ENCODE results near the gene HCST.

Gene HCST

DNA sequence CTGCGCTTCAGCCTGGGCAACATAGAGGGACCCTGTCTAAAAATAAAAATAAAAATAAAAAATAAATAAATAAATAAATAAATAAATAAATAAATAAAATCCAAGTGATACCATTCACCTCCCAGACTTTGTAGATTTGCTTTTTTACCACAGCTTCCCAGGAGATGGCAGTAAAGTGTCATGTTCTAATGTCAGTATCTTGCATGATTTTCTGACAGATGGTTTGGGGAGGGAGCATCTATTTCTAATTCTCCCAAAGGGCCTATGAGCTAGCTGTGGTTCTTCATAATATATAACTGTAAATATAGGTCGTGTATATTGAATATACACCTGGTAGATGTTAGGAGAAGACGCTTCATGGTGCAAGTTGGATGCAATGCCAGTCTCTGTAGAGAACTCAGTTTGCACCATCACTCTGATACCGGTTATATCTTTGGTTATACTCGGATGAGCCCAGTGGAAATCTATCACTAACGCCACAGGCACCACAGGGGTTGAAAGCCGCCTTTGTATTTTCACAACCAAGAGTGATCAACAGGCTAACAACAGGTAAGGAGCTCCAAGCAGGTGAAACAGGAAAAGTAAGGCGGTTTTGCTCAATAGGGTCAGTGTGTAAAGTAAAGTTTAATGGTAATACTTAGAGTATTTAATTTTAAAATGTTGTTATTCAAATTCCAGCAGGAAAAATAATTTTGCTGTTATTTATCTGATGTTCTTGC lies 20.1 kb upstream of the HCST start (continued):
- TF ChIP-seq ZNF521 (tag by site-specific recombination; IDR thresholded peaks at IDR 0.05): no peak
- TF ChIP-seq ZNF473 (tag by site-specific recombination; IDR thresholded peaks at IDR 0.05): no peak
- TF ChIP-seq ZNF621 (tag by site-specific recombination; IDR thresholded peaks at IDR 0.05): no peak
- TF ChIP-seq, protein P1, sequence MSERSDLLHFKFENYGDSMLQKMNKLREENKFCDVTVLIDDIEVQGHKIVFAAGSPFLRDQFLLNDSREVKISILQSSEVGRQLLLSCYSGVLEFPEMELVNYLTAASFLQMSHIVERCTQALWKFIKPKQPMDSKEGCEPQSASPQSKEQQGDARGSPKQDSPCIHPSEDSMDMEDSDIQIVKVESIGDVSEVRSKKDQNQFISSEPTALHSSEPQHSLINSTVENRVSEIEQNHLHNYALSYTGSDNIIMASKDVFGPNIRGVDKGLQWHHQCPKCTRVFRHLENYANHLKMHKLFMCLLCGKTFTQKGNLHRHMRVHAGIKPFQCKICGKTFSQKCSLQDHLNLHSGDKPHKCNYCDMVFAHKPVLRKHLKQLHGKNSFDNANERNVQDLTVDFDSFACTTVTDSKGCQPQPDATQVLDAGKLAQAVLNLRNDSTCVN (tag by site-specific recombination; optimal IDR thresholded peaks at IDR 0.05): peak; percentile 11
- peak; percentile 100 for TF ChIP-seq ZNF354C (tag by site-specific recombination; IDR thresholded peaks at IDR 0.05; ENCODE audit: borderline replicate concordance, low read depth)
- peak; percentile 92 for TF ChIP-seq ZNF223 (tag by site-specific recombination; IDR thresholded peaks at IDR 0.05)
- TF ChIP-seq ZNF610 (tag by site-specific recombination; IDR thresholded peaks at IDR 0.05; ENCODE audit: borderline replicate concordance): peak; percentile 85
- no peak for TF ChIP-seq ZNF48 (tag by site-specific recombination; IDR thresholded peaks at IDR 0.05)
- peak; percentile 99 for TF ChIP-seq ZXDB (tag by site-specific recombination; IDR thresholded peaks at IDR 0.05)
- no peak for TF ChIP-seq IKZF3 (tag by site-specific recombination; IDR thresholded peaks at IDR 0.05)
- TF ChIP-seq, protein P2, sequence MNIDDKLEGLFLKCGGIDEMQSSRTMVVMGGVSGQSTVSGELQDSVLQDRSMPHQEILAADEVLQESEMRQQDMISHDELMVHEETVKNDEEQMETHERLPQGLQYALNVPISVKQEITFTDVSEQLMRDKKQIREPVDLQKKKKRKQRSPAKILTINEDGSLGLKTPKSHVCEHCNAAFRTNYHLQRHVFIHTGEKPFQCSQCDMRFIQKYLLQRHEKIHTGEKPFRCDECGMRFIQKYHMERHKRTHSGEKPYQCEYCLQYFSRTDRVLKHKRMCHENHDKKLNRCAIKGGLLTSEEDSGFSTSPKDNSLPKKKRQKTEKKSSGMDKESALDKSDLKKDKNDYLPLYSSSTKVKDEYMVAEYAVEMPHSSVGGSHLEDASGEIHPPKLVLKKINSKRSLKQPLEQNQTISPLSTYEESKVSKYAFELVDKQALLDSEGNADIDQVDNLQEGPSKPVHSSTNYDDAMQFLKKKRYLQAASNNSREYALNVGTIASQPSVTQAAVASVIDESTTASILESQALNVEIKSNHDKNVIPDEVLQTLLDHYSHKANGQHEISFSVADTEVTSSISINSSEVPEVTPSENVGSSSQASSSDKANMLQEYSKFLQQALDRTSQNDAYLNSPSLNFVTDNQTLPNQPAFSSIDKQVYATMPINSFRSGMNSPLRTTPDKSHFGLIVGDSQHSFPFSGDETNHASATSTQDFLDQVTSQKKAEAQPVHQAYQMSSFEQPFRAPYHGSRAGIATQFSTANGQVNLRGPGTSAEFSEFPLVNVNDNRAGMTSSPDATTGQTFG (tag by site-specific recombination; IDR thresholded peaks at IDR 0.05; ENCODE audit: borderline replicate concordance): no peak
- no peak for TF ChIP-seq ZNF776 (tag by site-specific recombination; IDR thresholded peaks at IDR 0.05; ENCODE audit: borderline replicate concordance)
- TF ChIP-seq, protein P3, sequence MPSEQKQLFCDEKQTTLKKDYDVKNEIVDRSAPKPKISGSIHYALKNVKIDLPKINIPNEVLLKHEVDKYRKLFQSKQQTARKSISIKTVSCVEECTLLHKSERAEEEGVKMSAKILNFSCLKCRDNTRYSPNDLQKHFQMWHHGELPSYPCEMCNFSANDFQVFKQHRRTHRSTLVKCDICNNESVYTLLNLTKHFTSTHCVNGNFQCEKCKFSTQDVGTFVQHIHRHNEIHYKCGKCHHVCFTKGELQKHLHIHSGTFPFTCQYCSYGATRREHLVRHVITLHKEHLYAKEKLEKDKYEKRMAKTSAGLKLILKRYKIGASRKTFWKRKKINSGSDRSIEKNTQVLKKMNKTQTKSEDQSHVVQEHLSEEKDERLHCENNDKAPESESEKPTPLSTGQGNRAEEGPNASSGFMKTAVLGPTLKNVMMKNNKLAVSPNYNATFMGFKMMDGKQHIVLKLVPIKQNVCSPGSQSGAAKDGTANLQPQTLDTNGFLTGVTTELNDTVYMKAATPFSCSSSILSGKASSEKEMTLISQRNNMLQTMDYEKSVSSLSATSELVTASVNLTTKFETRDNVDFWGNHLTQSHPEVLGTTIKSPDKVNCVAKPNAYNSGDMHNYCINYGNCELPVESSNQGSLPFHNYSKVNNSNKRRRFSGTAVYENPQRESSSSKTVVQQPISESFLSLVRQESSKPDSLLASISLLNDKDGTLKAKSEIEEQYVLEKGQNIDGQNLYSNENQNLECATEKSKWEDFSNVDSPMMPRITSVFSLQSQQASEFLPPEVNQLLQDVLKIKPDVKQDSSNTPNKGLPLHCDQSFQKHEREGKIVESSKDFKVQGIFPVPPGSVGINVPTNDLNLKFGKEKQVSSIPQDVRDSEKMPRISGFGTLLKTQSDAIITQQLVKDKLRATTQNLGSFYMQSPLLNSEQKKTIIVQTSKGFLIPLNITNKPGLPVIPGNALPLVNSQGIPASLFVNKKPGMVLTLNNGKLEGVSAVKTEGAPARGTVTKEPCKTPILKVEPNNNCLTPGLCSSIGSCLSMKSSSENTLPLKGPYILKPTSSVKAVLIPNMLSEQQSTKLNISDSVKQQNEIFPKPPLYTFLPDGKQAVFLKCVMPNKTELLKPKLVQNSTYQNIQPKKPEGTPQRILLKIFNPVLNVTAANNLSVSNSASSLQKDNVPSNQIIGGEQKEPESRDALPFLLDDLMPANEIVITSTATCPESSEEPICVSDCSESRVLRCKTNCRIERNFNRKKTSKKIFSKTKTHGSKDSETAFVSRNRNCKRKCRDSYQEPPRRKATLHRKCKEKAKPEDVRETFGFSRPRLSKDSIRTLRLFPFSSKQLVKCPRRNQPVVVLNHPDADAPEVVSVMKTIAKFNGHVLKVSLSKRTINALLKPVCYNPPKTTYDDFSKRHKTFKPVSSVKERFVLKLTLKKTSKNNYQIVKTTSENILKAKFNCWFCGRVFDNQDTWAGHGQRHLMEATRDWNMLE (tag by site-specific recombination; conservative IDR thresholded peaks at IDR 0.05; ENCODE audit: low read depth): peak; percentile 100
- TF ChIP-seq, protein P4, sequence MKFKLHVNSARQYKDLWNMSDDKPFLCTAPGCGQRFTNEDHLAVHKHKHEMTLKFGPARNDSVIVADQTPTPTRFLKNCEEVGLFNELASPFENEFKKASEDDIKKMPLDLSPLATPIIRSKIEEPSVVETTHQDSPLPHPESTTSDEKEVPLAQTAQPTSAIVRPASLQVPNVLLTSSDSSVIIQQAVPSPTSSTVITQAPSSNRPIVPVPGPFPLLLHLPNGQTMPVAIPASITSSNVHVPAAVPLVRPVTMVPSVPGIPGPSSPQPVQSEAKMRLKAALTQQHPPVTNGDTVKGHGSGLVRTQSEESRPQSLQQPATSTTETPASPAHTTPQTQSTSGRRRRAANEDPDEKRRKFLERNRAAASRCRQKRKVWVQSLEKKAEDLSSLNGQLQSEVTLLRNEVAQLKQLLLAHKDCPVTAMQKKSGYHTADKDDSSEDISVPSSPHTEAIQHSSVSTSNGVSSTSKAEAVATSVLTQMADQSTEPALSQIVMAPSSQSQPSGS (tag by site-specific recombination; IDR thresholded peaks at IDR 0.05; ENCODE audit: low read depth): no peak
- TF ChIP-seq ZNF423 (tag by site-specific recombination; IDR thresholded peaks at IDR 0.05): no peak
- no peak for TF ChIP-seq ZNF777 (tag by site-specific recombination; IDR thresholded peaks at IDR 0.05; ENCODE audit: borderline replicate concordance)
- TF ChIP-seq YY1 (tag by site-specific recombination; IDR thresholded peaks at IDR 0.05): no peak
- peak; percentile 99 for TF ChIP-seq ZNF19 (tag by site-specific recombination; IDR thresholded peaks at IDR 0.05; ENCODE audit: low read depth)
- TF ChIP-seq ZIC2 (tag by site-specific recombination; IDR thresholded peaks at IDR 0.05): no peak
- TF ChIP-seq ZNF174 (tag by site-specific recombination; IDR thresholded peaks at IDR 0.05): no peak
- TF ChIP-seq, protein P5, sequence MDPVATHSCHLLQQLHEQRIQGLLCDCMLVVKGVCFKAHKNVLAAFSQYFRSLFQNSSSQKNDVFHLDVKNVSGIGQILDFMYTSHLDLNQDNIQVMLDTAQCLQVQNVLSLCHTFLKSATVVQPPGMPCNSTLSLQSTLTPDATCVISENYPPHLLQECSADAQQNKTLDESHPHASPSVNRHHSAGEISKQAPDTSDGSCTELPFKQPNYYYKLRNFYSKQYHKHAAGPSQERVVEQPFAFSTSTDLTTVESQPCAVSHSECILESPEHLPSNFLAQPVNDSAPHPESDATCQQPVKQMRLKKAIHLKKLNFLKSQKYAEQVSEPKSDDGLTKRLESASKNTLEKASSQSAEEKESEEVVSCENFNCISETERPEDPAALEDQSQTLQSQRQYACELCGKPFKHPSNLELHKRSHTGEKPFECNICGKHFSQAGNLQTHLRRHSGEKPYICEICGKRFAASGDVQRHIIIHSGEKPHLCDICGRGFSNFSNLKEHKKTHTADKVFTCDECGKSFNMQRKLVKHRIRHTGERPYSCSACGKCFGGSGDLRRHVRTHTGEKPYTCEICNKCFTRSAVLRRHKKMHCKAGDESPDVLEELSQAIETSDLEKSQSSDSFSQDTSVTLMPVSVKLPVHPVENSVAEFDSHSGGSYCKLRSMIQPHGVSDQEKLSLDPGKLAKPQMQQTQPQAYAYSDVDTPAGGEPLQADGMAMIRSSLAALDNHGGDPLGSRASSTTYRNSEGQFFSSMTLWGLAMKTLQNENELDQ (tag by site-specific recombination; IDR thresholded peaks at IDR 0.05; ENCODE audit: low read depth): no peak
- no peak for TF ChIP-seq ZNF416 (tag by site-specific recombination; IDR thresholded peaks at IDR 0.05)
- peak; percentile 98 for TF ChIP-seq ZNF530 (tag by site-specific recombination; IDR thresholded peaks at IDR 0.05; ENCODE audit: low read depth)
- no peak for TF ChIP-seq ZNF239 (tag by site-specific recombination; IDR thresholded peaks at IDR 0.05)
- peak; percentile 74 for TF ChIP-seq ZFP3 (tag by site-specific recombination; IDR thresholded peaks at IDR 0.05; ENCODE audit: low read depth)
- TF ChIP-seq ZNF658 (tag by site-specific recombination; IDR thresholded peaks at IDR 0.05): no peak

Measured in HEK293 (cell line).